Liver (tissue), 3 donors: ENCODE data around the gene PSMD1.

Experiments
- CTCF ChIP-seq: fragments of 150-350 bp; IDR thresholded peaks from 2 replicates; pipeline ENCODE4 v1.5.1; 2017; ENCODE audit warnings: improper control_type of control experiment, low read depth, low read length; ENCODE audit not compliant: missing input control
- FOXA1 ChIP-seq: IDR thresholded peaks from 2 replicates; pipeline ENCODE4 v1.6.1; 2016; ENCODE audit warnings: antibody characterized with exemption
- HNF4A ChIP-seq, 2 donors: conservative IDR thresholded peaks; 2 replicates each; pipeline ENCODE4 v1.6.1; 2016; ENCODE audit warnings: antibody characterized with exemption in 2 of 2, mild to moderate bottlenecking in 2 of 2
- donor health status: healthy.
- donor health status: healthy.

- no peak for TF ChIP-seq FOXA1
- no peak for TF ChIP-seq HNF4A (conservative IDR thresholded peaks at IDR 0.05)
- no peak for TF ChIP-seq CTCF
Measured at GRCh38 chr2:231187736-231188505, 131.3 kb downstream of the PSMD1 start.
